ENCODE data around the gene ADCK2.
"Not testable (repeated sequence)": the region's sequence is repeated elsewhere in the genome, so short reads cannot be mapped to it uniquely, and the experiment has no call there.

Gene ADCK2

DNA sequence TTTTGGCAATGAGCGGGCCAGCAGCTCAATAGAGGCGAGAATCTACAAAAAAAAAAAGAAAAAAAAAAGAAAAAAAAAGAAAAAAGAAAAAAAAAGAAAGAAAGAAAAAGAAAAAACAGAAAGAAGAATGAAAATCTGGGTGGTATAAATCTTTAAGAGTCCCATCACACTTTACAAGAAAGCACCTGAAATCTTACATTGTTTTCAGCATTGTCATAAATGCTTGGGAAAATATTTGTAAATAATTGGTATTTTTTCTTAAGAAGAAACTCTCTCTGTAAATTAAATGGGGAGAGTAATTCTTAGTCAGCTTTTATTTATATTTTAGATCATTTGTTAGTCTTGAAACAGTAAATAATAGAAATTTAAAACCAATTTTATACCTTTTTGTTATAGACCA, 62.0 kb downstream of the ADCK2 start:
- H3K4me1 Mint-ChIP-seq: peaks cover 3% of the 10 kb centered on the region
- CTCF ChIA-PET: no interaction called here
- peaks cover 15% of the 10 kb centered on the region for H3K36me3 Mint-ChIP-seq
- no peaks in the 10 kb centered on the region for H3K9me3 Mint-ChIP-seq
- no peak for DNase-seq
- no peaks in the 10 kb centered on the region for H3K27me3 Mint-ChIP-seq
- no peak overlapping the region for H3K27ac Mint-ChIP-seq
- H3K4me3 Mint-ChIP-seq: no peak overlapping the region

GRCh38 chr7:140738280-140738679, 65.5 kb downstream of the ADCK2 start:
- no peaks in the 10 kb centered on the region for H3K27me3 Mint-ChIP-seq
- no peak overlapping the region for H3K27ac Mint-ChIP-seq
- no peak for DNase-seq
- no peak overlapping the region for H3K4me3 Mint-ChIP-seq
- peaks cover 22% of the 10 kb centered on the region for H3K36me3 Mint-ChIP-seq
- peaks cover 3% of the 10 kb centered on the region for H3K4me1 Mint-ChIP-seq
- no peaks in the 10 kb centered on the region for H3K9me3 Mint-ChIP-seq
- CTCF ChIA-PET: no interaction called here

- CTCF ChIA-PET: interaction anchor here (0.9 kb wide), 1 partner anchor 67 kb away, joined by 3 read pairs; no protein-coding TSS in a partner anchor
- H3K4me3 Mint-ChIP-seq, H3K9me3 Mint-ChIP-seq, DNase-seq, H3K4me1 Mint-ChIP-seq, H3K27me3 Mint-ChIP-seq, H3K27ac Mint-ChIP-seq: not testable (repeated sequence)
- peaks cover 22% of the 10 kb centered on the region for H3K36me3 Mint-ChIP-seq
Observed at GRCh38 chr7:140743255-140743654, 70.5 kb downstream of the ADCK2 start.

DNA sequence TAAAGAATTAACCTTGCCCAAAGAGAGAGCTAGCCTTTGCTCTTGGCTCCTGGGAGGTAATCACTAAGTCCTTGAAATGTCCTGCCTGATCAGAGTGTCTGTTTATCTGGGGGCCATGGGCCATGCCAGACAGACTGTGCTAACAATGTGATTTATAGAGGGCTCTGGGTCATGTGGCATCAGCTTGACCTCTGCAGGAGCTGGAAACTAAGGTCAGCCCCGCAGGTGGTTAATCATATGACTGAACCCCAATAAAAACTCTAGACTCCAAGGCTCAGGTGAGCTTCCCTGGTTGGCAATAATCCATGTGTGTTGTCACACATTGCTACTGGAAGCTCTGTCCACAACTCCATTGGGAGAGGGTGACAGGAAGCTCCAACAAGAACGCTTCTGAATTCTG, 71.3 kb downstream of the ADCK2 start:
- DNase-seq: no peak
- no peaks in the 10 kb centered on the region for H3K4me1 Mint-ChIP-seq
- no peak overlapping the region for H3K4me3 Mint-ChIP-seq
- H3K27ac Mint-ChIP-seq: no peak overlapping the region
- H3K36me3 Mint-ChIP-seq: peaks cover 19% of the 10 kb centered on the region
- CTCF ChIA-PET: interaction anchor here (0.9 to 1.7 kb wide), 2 partner anchors 18 to 67 kb away, joined by 3 to 4 read pairs; no protein-coding TSS in a partner anchor
- H3K27me3 Mint-ChIP-seq: no peaks in the 10 kb centered on the region
- H3K9me3 Mint-ChIP-seq: no peaks in the 10 kb centered on the region
